NB4 (cell line): ENCODE measurements around the gene WDR83.

ENCODE experiments used
- MAX ChIP-seq: IDR thresholded peaks from 2 replicates; pipeline ENCODE4 v1.6.1; 2011; ENCODE audit warnings: low read depth, low read length
- TF ChIP-seq, protein P1 (sequence below): IDR thresholded peaks from one replicate; pipeline ENCODE4 v1.5.1; 2012; ENCODE audit warnings: low read depth, low read length

GRCh38 chr19:12722566-12723380 is 56.2 kb downstream of the WDR83 start:
- TF ChIP-seq, protein P1, sequence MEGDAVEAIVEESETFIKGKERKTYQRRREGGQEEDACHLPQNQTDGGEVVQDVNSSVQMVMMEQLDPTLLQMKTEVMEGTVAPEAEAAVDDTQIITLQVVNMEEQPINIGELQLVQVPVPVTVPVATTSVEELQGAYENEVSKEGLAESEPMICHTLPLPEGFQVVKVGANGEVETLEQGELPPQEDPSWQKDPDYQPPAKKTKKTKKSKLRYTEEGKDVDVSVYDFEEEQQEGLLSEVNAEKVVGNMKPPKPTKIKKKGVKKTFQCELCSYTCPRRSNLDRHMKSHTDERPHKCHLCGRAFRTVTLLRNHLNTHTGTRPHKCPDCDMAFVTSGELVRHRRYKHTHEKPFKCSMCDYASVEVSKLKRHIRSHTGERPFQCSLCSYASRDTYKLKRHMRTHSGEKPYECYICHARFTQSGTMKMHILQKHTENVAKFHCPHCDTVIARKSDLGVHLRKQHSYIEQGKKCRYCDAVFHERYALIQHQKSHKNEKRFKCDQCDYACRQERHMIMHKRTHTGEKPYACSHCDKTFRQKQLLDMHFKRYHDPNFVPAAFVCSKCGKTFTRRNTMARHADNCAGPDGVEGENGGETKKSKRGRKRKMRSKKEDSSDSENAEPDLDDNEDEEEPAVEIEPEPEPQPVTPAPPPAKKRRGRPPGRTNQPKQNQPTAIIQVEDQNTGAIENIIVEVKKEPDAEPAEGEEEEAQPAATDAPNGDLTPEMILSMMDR: no peak
- peak; percentile 99 for TF ChIP-seq MAX
